ENCODE data around the gene PPIA. TPM values are rescaled to one million over a fixed set of nuclear protein-coding genes. Genes with fewer than 3 reads are reported as not detected.

Gene PPIA
- total RNA-seq, 2 experiments from 2014 or later = 2,573 to 2,935 TPM

GRCh38 chr7:44846816-44847508 is 50.5 kb downstream of the PPIA start:
- Histone ChIP-seq H3K79me2 (ENCODE audit: insufficient read depth, low read depth, low read length) (peaks cover 67% of the 10 kb centered on the region), H3K4me1 (ENCODE audit: insufficient read depth, low read length, poor library complexity, severe bottlenecking) (peaks cover 33% of the 10 kb centered on the region), H2AFZ (ENCODE audit: low read length) (no peak overlapping the region; the same call in 1 of the 2 replicates), H3K27ac (ENCODE audit: low read depth, low read length, poor library complexity, severe bottlenecking) (peak overlapping the region; percentile 86), H3K9me2 (ENCODE audit: insufficient read depth, low read length) (no peaks in the 10 kb centered on the region), H3K4me3 (ENCODE audit: low read depth, low read length, poor library complexity, severe bottlenecking) (peak overlapping the region; percentile 88), H4K20me1 (ENCODE audit: insufficient read depth, low read length) (peaks cover 36% of the 10 kb centered on the region), H3K4me2 (ENCODE audit: low read length) (peak overlapping the region; percentile 81), H3K36me3 (ENCODE audit: insufficient read depth, low read length) (peaks cover 30% of the 10 kb centered on the region), H3K9me3 (ENCODE audit: low read length) (no peaks in the 10 kb centered on the region)
- TF ChIP-seq EZH2phosphoT487 (IDR thresholded peaks at IDR 0.05; ENCODE audit: borderline replicate concordance, low read depth, low read length) (no peak), CTCF (conservative IDR thresholded peaks at IDR 0.05; ENCODE audit: low read length) (no peak)
- BruUV-seq (replicated peaks) = no TSS peak
- intact Hi-C loops (cut with micrococcal nuclease; ENCODE audit: unreplicated experiment) = loop anchor here (1.0 to 10.0 kb wide), 3 partner anchors 38 to 268 kb away; partner anchors contain the start of genes PURB and TBRG4
- CTCF ChIA-PET (ENCODE audit: unreplicated experiment) = interaction anchor here (0.8 kb wide), 1 partner anchor 38 kb away, joined by 3 read pairs; the partner anchor contains the start of gene PURB
- DNase-seq (ENCODE audit: low spot score) = peak; percentile 16
- POLR2A ChIA-PET = interaction anchor here (0.6 to 2.1 kb wide), 14 partner anchors 10 to 274 kb away, joined by 3 to 12 read pairs (median 4); no protein-coding TSS in a partner anchor

GRCh38 chr7:44847509-44847919 is 51.0 kb downstream of the PPIA start:
- Histone ChIP-seq H3K4me2 (ENCODE audit: low read length) (peak overlapping the region; percentile 81), H3K9me3 (ENCODE audit: low read length) (no peaks in the 10 kb centered on the region), H3K4me3 (ENCODE audit: low read depth, low read length, poor library complexity, severe bottlenecking) (peak overlapping the region; percentile 88), H3K4me1 (ENCODE audit: insufficient read depth, low read length, poor library complexity, severe bottlenecking) (peaks cover 33% of the 10 kb centered on the region), H3K36me3 (ENCODE audit: insufficient read depth, low read length) (peaks cover 24% of the 10 kb centered on the region), H3K9me2 (ENCODE audit: insufficient read depth, low read length) (no peaks in the 10 kb centered on the region), H3K79me2 (ENCODE audit: insufficient read depth, low read depth, low read length) (peaks cover 62% of the 10 kb centered on the region), H4K20me1 (ENCODE audit: insufficient read depth, low read length) (peaks cover 36% of the 10 kb centered on the region), H3K27ac (ENCODE audit: low read depth, low read length, poor library complexity, severe bottlenecking) (peak overlapping the region; percentile 86), H2AFZ (ENCODE audit: low read length) (no peak overlapping the region; the same call in 1 of the 2 replicates)
- TF ChIP-seq EZH2phosphoT487 (IDR thresholded peaks at IDR 0.05; ENCODE audit: borderline replicate concordance, low read depth, low read length) (no peak), CTCF (conservative IDR thresholded peaks at IDR 0.05; ENCODE audit: low read length) (peak; percentile 85)
- ChIA-PET POLR2A (interaction anchor here (1.0 to 4.4 kb wide), 12 partner anchors 7 to 275 kb away, joined by 3 to 27 read pairs (median 5); partner anchors contain the start of gene TMED4), CTCF (ENCODE audit: unreplicated experiment) (interaction anchor here (0.8 kb wide), 1 partner anchor 38 kb away, joined by 3 read pairs; the partner anchor contains the start of gene PURB)
- BruUV-seq (replicated peaks) = no TSS peak
- DNase-seq (ENCODE audit: low spot score) = peak; percentile 90
- intact Hi-C loops (cut with micrococcal nuclease; ENCODE audit: unreplicated experiment) = loop anchor here (1.0 to 10.0 kb wide), 3 partner anchors 38 to 267 kb away; partner anchors contain the start of genes PURB and TBRG4
